Neural cell (in vitro differentiated cells): ENCODE results near the gene ACAA1. TPM values are rescaled to one million over a fixed set of nuclear protein-coding genes. Genes with fewer than 3 reads are reported as not detected.

Experiments
- H2AFZ ChIP-seq: fragments of 200-600, 300-800 bp; sonication (generic), shearing (Covaris generic); 2 replicates; pipeline ENCODE4 v1.6.0; 2014; ENCODE audit warnings: low read depth, mild to moderate bottlenecking, antibody characterized with exemption, low read length, moderate library complexity
- H3F3A ChIP-seq: fragments of 200-600 bp; shearing (Covaris generic); 2 replicates; pipeline ENCODE4 v1.6.1; 2016; ENCODE audit warnings: mild to moderate bottlenecking, moderate library complexity, mixed read lengths, antibody characterized with exemption, low read length; ENCODE audit not compliant: insufficient read depth, poor library complexity, severe bottlenecking
- H3K27ac ChIP-seq: fragments of 200-600, 300-800 bp; sonication (generic), shearing (Covaris generic); 2 replicates; pipeline ENCODE4 v1.5.1; 2014; ENCODE audit warnings: mild to moderate bottlenecking, low read length, moderate library complexity
- H3K27me3 ChIP-seq: fragments of 300-800, 200-600 bp; sonication (generic), shearing (Covaris generic); 2 replicates; pipeline ENCODE4 v1.6.0; 2014; ENCODE audit warnings: mild to moderate bottlenecking, low read depth, low read length, moderate library complexity; ENCODE audit not compliant: insufficient read depth
- H3K36me3 ChIP-seq: fragments of 300-800, 200-600 bp; sonication (generic), shearing (Covaris generic); 2 replicates; pipeline ENCODE4 v1.5.1; 2014; ENCODE audit warnings: mild to moderate bottlenecking, antibody characterized with exemption, low read length, moderate library complexity; ENCODE audit not compliant: insufficient read depth
- H3K4me2 ChIP-seq: fragments of 300-800, 200-600 bp; sonication (generic), shearing (Covaris generic); 2 replicates; pipeline ENCODE4 v1.6.0; 2014; ENCODE audit warnings: mild to moderate bottlenecking, low read length
- H3K4me3 ChIP-seq: fragments of 300-800, 200-600 bp; sonication (generic), shearing (Covaris generic); 2 replicates; pipeline ENCODE4 v1.5.1; 2014; ENCODE audit warnings: mild to moderate bottlenecking, low read length, moderate library complexity
- H3K79me2 ChIP-seq: fragments of 200-600 bp; shearing (Covaris generic); replicated peaks from 2 replicates; pipeline ENCODE4 v1.6.0; 2014; ENCODE audit warnings: mild to moderate bottlenecking, low read length, moderate library complexity; ENCODE audit not compliant: insufficient read depth
- H3K9ac ChIP-seq: fragments of 300-800, 200-600 bp; sonication (generic), shearing (Covaris generic); 2 replicates; pipeline ENCODE4 v1.6.1; 2016; ENCODE audit warnings: mild to moderate bottlenecking, low read length, mixed read lengths
- H3K9me2 ChIP-seq: fragments of 200-600 bp; shearing (Covaris generic); 2 replicates; pipeline ENCODE4 v1.6.1; 2016; ENCODE audit warnings: mild to moderate bottlenecking, low read length, mixed read lengths; ENCODE audit not compliant: insufficient read depth
- H3K9me3 ChIP-seq: fragments of 200-600, 300-800 bp; sonication (generic), shearing (Covaris generic); 2 replicates; pipeline ENCODE4 v1.6.1; 2016; ENCODE audit warnings: mild to moderate bottlenecking, mixed run types, low read length, moderate library complexity, mixed read lengths
- H4K20me1 ChIP-seq: fragments of 200-600 bp; shearing (Covaris generic); 2 replicates; pipeline ENCODE4 v1.6.1; 2016; ENCODE audit warnings: mild to moderate bottlenecking, mixed run types; ENCODE audit not compliant: insufficient read depth
- CTCF ChIP-seq: fragments of 450-650 bp; IDR thresholded peaks from 2 replicates; pipeline ENCODE4 v1.5.1; 2014; ENCODE audit warnings: antibody characterized with exemption, mild to moderate bottlenecking, moderate library complexity; ENCODE audit not compliant: poor library complexity, severe bottlenecking
- EP300 ChIP-seq: fragments of 450-650 bp; conservative IDR thresholded peaks from 2 replicates; pipeline ENCODE4 v1.6.1; 2014; ENCODE audit warnings: antibody characterized with exemption, mild to moderate bottlenecking, moderate library complexity; ENCODE audit not compliant: poor library complexity, severe bottlenecking
- EZH2 ChIP-seq: fragments of 200-600, 300-800 bp; shearing (Covaris generic), sonication (generic); IDR thresholded peaks from 2 replicates; pipeline ENCODE4 v1.6.1; 2014; ENCODE audit warnings: antibody characterized with exemption, low read length, borderline replicate concordance, mild to moderate bottlenecking; ENCODE audit not compliant: insufficient read depth, poor library complexity, severe bottlenecking
- MXI1 ChIP-seq: fragments of 450-650 bp; conservative IDR thresholded peaks from 2 replicates; pipeline ENCODE4 v1.6.1; 2014; ENCODE audit warnings: antibody characterized with exemption, mild to moderate bottlenecking; ENCODE audit not compliant: poor library complexity, severe bottlenecking
- POLR2AphosphoS5 ChIP-seq: IDR thresholded peaks from 2 replicates; pipeline ENCODE4 v1.6.1; 2012
- RAD21 ChIP-seq: fragments of 450-650 bp; conservative IDR thresholded peaks from 2 replicates; pipeline ENCODE4 v1.6.1; 2014; ENCODE audit warnings: antibody characterized with exemption, mild to moderate bottlenecking, moderate library complexity
- REST ChIP-seq: IDR thresholded peaks from 2 replicates; pipeline ENCODE4 v1.6.1; 2012; ENCODE audit warnings: borderline replicate concordance
- SMC3 ChIP-seq: fragments of 450-650 bp; conservative IDR thresholded peaks from 2 replicates; pipeline ENCODE4 v1.6.1; 2014; ENCODE audit warnings: antibody characterized with exemption, mild to moderate bottlenecking, moderate library complexity; ENCODE audit not compliant: poor library complexity
- TAF1 ChIP-seq: IDR thresholded peaks from 2 replicates; pipeline ENCODE4 v1.6.1; 2012; ENCODE audit warnings: low read depth
- polyA plus RNA-seq: library from polyadenylated mRNA; depleted of rRNA; stranded (reverse); fragments of >200 nt; gene quantifications from 2 replicates; pipeline ENCODE4 v1.2.3, GENCODE V29; 2014

The ACAA1 gene
- polyA plus RNA-seq, 1 donor from 2014 or later, result 59.1 TPM

- Histone ChIP-seq H3K27ac (no peak overlapping the region), H3K4me2 (no peak overlapping the region), H4K20me1 (no peaks in the 10 kb centered on the region), H3K9me2 (no peaks in the 10 kb centered on the region), H3K9ac (no peak overlapping the region), H3K27me3 (no peaks in the 10 kb centered on the region), H3K79me2 (no peaks in the 10 kb centered on the region), H2AFZ (no peak overlapping the region), H3K9me3 (no peaks in the 10 kb centered on the region), H3F3A (no peaks in the 10 kb centered on the region), H3K36me3 (no peaks in the 10 kb centered on the region), H3K4me3 (no peak overlapping the region)
- TF ChIP-seq REST (no peak), EZH2 (no peak), MXI1 (no peak), SMC3 (no peak), TAF1 (no peak), POLR2AphosphoS5 (no peak), RAD21 (no peak), EP300 (no peak), CTCF (no peak)
Observed at GRCh38 chr3:38109580-38110313, 27.2 kb downstream of the ACAA1 start.

GRCh38 chr3:38108649-38109579 lies 28.0 kb downstream of the ACAA1 start:
- no peaks in the 10 kb centered on the region for H3K9me3 ChIP-seq

More at GRCh38 chr3:38108649-38109579, 28.0 kb downstream of the ACAA1 start:
- no peak overlapping the region for H3K9ac ChIP-seq
- no peak overlapping the region for H3K4me2 ChIP-seq
- H3F3A ChIP-seq, result no peaks in the 10 kb centered on the region
- TF ChIP-seq EP300, result no peak
- TF ChIP-seq TAF1, result no peak
- TF ChIP-seq SMC3, result no peak
- TF ChIP-seq EZH2, result no peak
- no peak for TF ChIP-seq MXI1
- TF ChIP-seq REST, result no peak
- no peaks in the 10 kb centered on the region for H3K9me2 ChIP-seq
- no peaks in the 10 kb centered on the region for H3K79me2 ChIP-seq
- H2AFZ ChIP-seq, result no peak overlapping the region
- no peaks in the 10 kb centered on the region for H3K36me3 ChIP-seq
- no peaks in the 10 kb centered on the region for H3K27me3 ChIP-seq
- H3K27ac ChIP-seq, result no peak overlapping the region
- H3K4me3 ChIP-seq, result no peak overlapping the region
- no peaks in the 10 kb centered on the region for H4K20me1 ChIP-seq
